Testis (tissue), 2 donors: Measurements from ENCODE around the gene MEI4.

Experiments
- CTCF ChIP-seq, 3 experiments: fragments of 450-650 bp in 2 of 3; fragments of 200-600 bp in 1 of 3; sonication (generic) in 1 of 3; IDR thresholded peaks; one replicate each; pipeline ENCODE4 v1.5.1; 2016 to 2019; ENCODE audit warnings: antibody characterized with exemption in 3 of 3, mild to moderate bottlenecking in 2 of 3, moderate library complexity in 1 of 3
- POLR2A ChIP-seq: fragments of 450-650 bp; IDR thresholded peaks from one replicate; pipeline ENCODE4 v1.6.1; 2017; ENCODE audit warnings: antibody characterized with exemption, mild to moderate bottlenecking, moderate library complexity

GRCh38 chr6:77778527-77778926 is 125.7 kb downstream of the MEI4 start:
- no peak for TF ChIP-seq CTCF (IDR thresholded peaks at IDR 0.05)
- no peak for TF ChIP-seq POLR2A
